Measurements from ENCODE around the gene GMEB1. TPM values are rescaled to one million over a fixed set of nuclear protein-coding genes. Genes with fewer than 3 reads are reported as not detected.
"Not testable (repeated sequence)": the region's sequence is repeated elsewhere in the genome, so short reads cannot be mapped to it uniquely, and the experiment has no call there.

The GMEB1 gene
- total RNA-seq, 1 donor from 2014 or later, result 18.8 TPM

DNA sequence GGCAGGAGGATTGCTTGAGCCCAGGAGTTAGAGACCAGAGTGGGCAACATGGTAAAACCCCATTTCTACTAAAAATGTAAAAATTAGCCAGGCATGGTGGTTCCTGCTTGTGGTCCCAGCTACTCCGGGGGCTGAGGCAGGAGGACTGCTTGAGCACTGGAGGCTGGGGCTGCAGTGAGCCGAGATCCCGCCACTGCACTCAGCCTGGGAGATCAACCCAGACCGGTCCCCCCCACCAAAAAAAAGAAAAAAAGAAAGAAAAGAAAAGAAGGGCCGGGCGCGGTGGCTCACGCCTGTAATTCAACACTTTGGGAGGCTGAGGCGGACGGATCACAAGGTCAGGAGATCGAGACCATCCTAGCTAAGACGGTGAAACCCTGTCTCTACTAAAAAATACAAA is 1.8 kb upstream of the GMEB1 start:
- Mint-ChIP-seq H3K36me3 (ENCODE audit: insufficient read depth) (no peaks in the 10 kb centered on the region), H3K4me1 (ENCODE audit: low read depth) (peaks cover 12% of the 10 kb centered on the region), H3K4me3 (ENCODE audit: low read depth) (peak overlapping the region; percentile 14), H3K27ac (no peak overlapping the region), H3K27me3 (peaks cover 2% of the 10 kb centered on the region), H3K9me3 (ENCODE audit: low read depth) (no peaks in the 10 kb centered on the region)
- TF ChIP-seq, protein P1, sequence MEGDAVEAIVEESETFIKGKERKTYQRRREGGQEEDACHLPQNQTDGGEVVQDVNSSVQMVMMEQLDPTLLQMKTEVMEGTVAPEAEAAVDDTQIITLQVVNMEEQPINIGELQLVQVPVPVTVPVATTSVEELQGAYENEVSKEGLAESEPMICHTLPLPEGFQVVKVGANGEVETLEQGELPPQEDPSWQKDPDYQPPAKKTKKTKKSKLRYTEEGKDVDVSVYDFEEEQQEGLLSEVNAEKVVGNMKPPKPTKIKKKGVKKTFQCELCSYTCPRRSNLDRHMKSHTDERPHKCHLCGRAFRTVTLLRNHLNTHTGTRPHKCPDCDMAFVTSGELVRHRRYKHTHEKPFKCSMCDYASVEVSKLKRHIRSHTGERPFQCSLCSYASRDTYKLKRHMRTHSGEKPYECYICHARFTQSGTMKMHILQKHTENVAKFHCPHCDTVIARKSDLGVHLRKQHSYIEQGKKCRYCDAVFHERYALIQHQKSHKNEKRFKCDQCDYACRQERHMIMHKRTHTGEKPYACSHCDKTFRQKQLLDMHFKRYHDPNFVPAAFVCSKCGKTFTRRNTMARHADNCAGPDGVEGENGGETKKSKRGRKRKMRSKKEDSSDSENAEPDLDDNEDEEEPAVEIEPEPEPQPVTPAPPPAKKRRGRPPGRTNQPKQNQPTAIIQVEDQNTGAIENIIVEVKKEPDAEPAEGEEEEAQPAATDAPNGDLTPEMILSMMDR (IDR thresholded peaks at IDR 0.05; ENCODE audit: unreplicated experiment), result no peak
- no peak for DNase-seq (ENCODE audit: low spot score, unreplicated experiment)

DNA sequence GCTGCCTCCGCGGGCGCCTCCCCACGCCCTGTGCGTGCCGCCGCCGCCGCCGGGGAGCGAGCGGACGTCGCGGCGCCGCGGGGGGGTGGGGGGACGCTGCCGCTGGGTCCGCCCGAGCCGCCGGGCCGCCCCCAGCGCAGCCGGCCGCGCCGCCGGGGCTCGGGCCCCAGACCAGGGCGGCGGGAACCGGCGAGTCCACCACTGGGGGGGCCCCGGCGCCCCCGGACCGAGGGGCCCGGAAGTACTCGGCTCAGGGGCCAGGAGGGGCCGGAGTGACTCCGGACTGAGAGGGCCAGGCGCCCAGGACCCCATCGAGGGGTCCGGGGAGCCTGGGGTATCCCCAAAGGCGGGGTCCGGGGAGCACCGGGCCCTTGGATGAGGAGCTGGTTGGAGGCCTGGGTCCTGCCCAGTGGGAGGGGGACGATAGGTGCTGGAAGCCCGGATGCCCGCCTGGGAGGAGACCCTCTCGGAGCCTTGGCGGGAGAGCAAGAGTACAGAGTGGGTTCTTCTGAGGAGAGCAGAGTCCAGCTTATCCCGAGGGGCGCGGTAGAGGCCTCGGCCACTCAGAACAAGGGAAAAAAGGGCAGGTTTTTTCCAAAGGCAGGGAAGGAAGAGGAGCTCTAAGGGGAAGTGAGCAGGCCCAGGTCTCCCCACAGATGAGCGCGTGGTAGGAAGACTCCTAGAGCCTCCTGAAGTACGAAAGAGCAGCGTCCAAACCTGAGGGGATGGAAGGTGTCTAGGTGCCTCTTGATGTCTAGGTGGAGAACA is 556 bp downstream of the GMEB1 start:
- peaks cover 12% of the 10 kb centered on the region for H3K4me1 Mint-ChIP-seq (ENCODE audit: low read depth)
- no peaks in the 10 kb centered on the region for H3K9me3 Mint-ChIP-seq (ENCODE audit: low read depth)
- no peaks in the 10 kb centered on the region for H3K36me3 Mint-ChIP-seq (ENCODE audit: insufficient read depth)
- peak; percentile 49 for DNase-seq (ENCODE audit: low spot score, unreplicated experiment)
- H3K27me3 Mint-ChIP-seq, result peaks cover 2% of the 10 kb centered on the region
- TF ChIP-seq, protein P1 (IDR thresholded peaks at IDR 0.05; ENCODE audit: unreplicated experiment), result no peak
- peak overlapping the region; percentile 88 for H3K4me3 Mint-ChIP-seq (ENCODE audit: low read depth)
- H3K27ac Mint-ChIP-seq, result peak overlapping the region; percentile 97

DNA sequence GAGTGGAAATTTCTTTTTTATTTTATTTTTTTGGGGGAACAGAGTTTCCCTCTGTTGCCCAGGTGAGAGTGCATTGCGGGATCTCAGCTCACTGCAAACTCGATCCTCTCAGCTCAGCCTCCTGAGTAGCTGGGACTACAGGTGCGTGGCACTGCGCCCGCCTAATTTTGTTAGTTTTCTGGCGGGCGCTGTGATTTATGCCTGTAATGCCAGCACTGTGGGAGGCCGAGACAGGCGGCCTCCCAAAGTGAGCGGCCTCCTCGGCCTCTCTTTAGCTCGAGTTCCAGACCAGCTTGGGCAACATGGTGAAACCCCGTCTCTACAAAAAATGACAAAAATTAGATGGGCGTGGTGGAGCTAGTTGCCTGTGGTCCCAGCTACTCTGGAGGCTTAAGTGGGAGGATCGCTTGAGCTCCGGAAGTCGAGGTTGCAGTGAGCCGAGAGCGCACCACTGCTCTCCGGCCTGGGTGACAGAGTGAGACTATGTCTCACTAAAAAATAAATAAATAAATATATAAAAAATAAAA is 2.7 kb downstream of the GMEB1 start:
- H3K36me3 Mint-ChIP-seq (ENCODE audit: insufficient read depth), result no peaks in the 10 kb centered on the region
- H3K4me1 Mint-ChIP-seq (ENCODE audit: low read depth), result peaks cover 15% of the 10 kb centered on the region
- no peaks in the 10 kb centered on the region for H3K9me3 Mint-ChIP-seq (ENCODE audit: low read depth)
- TF ChIP-seq, protein P1 (IDR thresholded peaks at IDR 0.05; ENCODE audit: unreplicated experiment), result no peak
- H3K27ac Mint-ChIP-seq, result no peak overlapping the region
- H3K27me3 Mint-ChIP-seq, result no peaks in the 10 kb centered on the region
- H3K4me3 Mint-ChIP-seq (ENCODE audit: low read depth), result no peak overlapping the region
- DNase-seq (ENCODE audit: low spot score, unreplicated experiment), result no peak

DNA sequence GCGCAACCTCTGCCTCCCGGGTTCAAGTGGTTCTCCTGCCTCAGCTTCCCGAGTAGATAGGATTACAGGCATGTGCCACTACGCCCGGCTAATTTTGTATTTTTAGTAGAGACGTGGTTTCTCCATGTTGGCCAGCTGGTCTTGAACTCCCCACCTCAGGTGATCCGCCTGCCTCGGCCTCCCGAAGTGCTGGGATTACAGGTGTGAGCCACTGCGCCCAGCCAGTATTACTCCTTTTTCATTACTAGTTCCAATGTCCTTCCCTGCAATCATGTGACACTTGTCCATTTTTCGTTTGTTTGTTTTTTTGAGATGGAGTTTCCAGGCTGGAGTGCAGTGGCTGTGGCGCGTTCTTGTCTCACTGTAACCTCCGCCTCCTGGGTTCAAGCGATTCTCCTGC is 4.4 kb downstream of the GMEB1 start:
- not testable (repeated sequence) for H3K27me3 Mint-ChIP-seq; H3K27ac Mint-ChIP-seq; H3K4me3 Mint-ChIP-seq (ENCODE audit: low read depth); H3K36me3 Mint-ChIP-seq (ENCODE audit: insufficient read depth); DNase-seq (ENCODE audit: low spot score, unreplicated experiment); H3K9me3 Mint-ChIP-seq (ENCODE audit: low read depth)
- peaks cover 14% of the 10 kb centered on the region for H3K4me1 Mint-ChIP-seq (ENCODE audit: low read depth)

DNA sequence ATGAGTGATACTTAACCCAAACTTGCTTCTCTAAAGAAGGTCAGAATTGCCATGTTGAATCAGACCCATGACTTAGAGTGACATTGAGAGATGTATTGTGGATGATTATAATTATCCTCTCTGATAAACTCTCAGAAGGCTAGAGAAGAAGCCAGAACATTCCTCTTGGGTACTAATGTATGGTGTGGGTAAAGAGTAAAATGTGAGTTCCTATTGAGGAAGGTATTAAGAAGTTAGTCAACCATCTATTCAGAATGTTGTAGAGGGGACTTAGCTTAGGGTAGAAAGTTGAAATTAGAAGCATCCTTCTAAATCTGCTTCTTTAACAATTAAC is 7.3 kb downstream of the GMEB1 start:
- Mint-ChIP-seq H3K27me3 (no peaks in the 10 kb centered on the region), H3K4me3 (ENCODE audit: low read depth) (no peak overlapping the region), H3K4me1 (ENCODE audit: low read depth) (peaks cover 3% of the 10 kb centered on the region), H3K9me3 (ENCODE audit: low read depth) (no peaks in the 10 kb centered on the region), H3K36me3 (ENCODE audit: insufficient read depth) (no peaks in the 10 kb centered on the region), H3K27ac (no peak overlapping the region)
- TF ChIP-seq, protein P1 (IDR thresholded peaks at IDR 0.05; ENCODE audit: unreplicated experiment), result no peak
- DNase-seq (ENCODE audit: low spot score, unreplicated experiment), result no peak

DNA sequence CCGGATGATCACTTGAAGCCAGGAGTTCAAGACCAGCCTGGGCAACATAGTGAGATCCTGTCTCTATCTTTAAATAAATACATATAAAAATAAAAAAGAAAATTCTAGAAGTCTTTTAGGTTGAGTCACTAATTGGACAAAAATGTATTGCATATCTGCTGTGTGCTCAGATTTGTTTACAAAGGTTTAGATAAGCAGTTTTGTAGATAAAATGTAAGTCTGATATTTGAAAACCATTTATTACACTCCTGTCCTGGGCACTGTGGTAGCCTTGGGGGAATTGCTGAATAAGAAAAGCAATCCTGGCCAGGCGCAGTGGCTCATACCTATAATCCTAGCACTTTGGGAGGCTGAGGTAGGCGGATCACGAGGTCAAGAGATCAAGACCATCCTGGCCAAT is 11.6 kb downstream of the GMEB1 start:
- peaks cover 12% of the 10 kb centered on the region for H3K36me3 Mint-ChIP-seq (ENCODE audit: insufficient read depth)
- TF ChIP-seq, protein P1 (IDR thresholded peaks at IDR 0.05; ENCODE audit: unreplicated experiment), result no peak
- DNase-seq (ENCODE audit: low spot score, unreplicated experiment), result no peak
- H3K27me3 Mint-ChIP-seq, result no peaks in the 10 kb centered on the region
- H3K9me3 Mint-ChIP-seq (ENCODE audit: low read depth), result no peaks in the 10 kb centered on the region
- H3K27ac Mint-ChIP-seq, result peak overlapping the region; percentile 49
- no peak overlapping the region for H3K4me3 Mint-ChIP-seq (ENCODE audit: low read depth)
- H3K4me1 Mint-ChIP-seq (ENCODE audit: low read depth), result peaks cover 7% of the 10 kb centered on the region
